Lower lobe of right lung (tissue), 2 donors: ENCODE measurements around the gene KYNU. TPM values are rescaled to one million over a fixed set of nuclear protein-coding genes. Genes with fewer than 3 reads are reported as not detected.

ENCODE experiments used
- ATAC-seq, 2 donors: fragments of 200-7000 bp; cut with Tn5 transposase; one replicate each; pipeline ENCODE4 v1.9.1; 2020 to 2022; ENCODE audit warnings: mild to moderate bottlenecking in 2 of 2, moderate library complexity in 2 of 2
- DNase-seq: peaks from one replicate; pipeline ENCODE4 v3.0.0-alpha.2; 2020
- H3K27ac ChIP-seq: fragments of 200-600 bp; one replicate; pipeline ENCODE4 v1.8.0; 2022
- H3K27me3 ChIP-seq: fragments of 200-600 bp; one replicate; pipeline ENCODE4 v1.8.0; 2022; ENCODE audit warnings: low read depth
- H3K36me3 ChIP-seq: fragments of 200-600 bp; one replicate; pipeline ENCODE4 v1.8.0; 2022; ENCODE audit warnings: mild to moderate bottlenecking
- H3K4me1 ChIP-seq: fragments of 200-600 bp; one replicate; pipeline ENCODE4 v1.8.0; 2022
- H3K4me3 ChIP-seq: fragments of 200-600 bp; one replicate; pipeline ENCODE4 v1.8.0; 2022; ENCODE audit warnings: mild to moderate bottlenecking
- H3K9me3 ChIP-seq: fragments of 200-600 bp; one replicate; pipeline ENCODE4 v1.8.0; 2022
- CTCF ChIP-seq: fragments of 200-600 bp; IDR thresholded peaks from one replicate; pipeline ENCODE4 v1.8.0; 2022; ENCODE audit warnings: antibody characterized with exemption, mild to moderate bottlenecking
- intact Hi-C: fragments of 100-400 bp; cut with DNase I; formaldehyde crosslinking; loops from one replicate; pipeline ENCODE4 v1.11.0; 2022
- total RNA-seq: library from RNA; stranded (reverse); fragmentation: NEBNext Ultra II Directional; extraction: Animal tissue kit (Norgen Biotek cat#: 25700); gene quantifications from one replicate; pipeline ENCODE4 v1.2.1, GENCODE V29; 2021
- donor health status: DM: no; HTN: yes; CAD: no; lungs with severe emphysema.

Gene KYNU
- total RNA-seq, 1 donor from 2014 or later: 30.6 TPM

DNA sequence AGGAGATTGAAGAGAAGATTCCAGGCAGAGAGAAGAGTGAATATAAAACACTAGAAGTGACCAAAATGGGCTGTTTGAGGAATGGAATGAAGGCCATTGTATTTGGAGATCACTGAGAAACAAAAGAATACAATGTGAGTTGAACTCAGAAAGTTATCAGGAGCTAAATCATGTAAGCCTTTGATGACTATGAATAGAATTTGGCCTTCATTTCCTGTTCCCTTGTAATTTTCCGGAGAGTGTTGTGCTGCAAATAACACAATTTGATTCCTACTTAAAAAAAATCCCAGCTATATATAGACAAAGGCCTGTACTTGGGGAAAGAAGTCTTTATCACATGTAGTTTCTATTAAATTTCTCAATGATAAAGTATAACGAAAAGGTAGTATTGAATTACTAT lies 33.7 kb upstream of the KYNU start:
- H3K27ac ChIP-seq: no peak overlapping the region
- no peaks in the 10 kb centered on the region for H3K36me3 ChIP-seq
- H3K4me1 ChIP-seq: no peaks in the 10 kb centered on the region
- intact Hi-C loops: no loop called here
- no peaks in the 10 kb centered on the region for H3K27me3 ChIP-seq
- no peaks in the 10 kb centered on the region for H3K9me3 ChIP-seq
- no peak overlapping the region for H3K4me3 ChIP-seq
- ATAC-seq: no peak
- DNase-seq: no peak
- TF ChIP-seq CTCF: no peak

GRCh38 chr2:142848023-142848606 lies 29.3 kb upstream of the KYNU start:
- no peaks in the 10 kb centered on the region for H3K4me1 ChIP-seq
- no peaks in the 10 kb centered on the region for H3K27me3 ChIP-seq
- no peaks in the 10 kb centered on the region for H3K36me3 ChIP-seq
- no peak overlapping the region for H3K27ac ChIP-seq
- intact Hi-C loops: no loop called here
- TF ChIP-seq CTCF: no peak
- H3K4me3 ChIP-seq: no peak overlapping the region
- H3K9me3 ChIP-seq: no peaks in the 10 kb centered on the region
- no peak for ATAC-seq
- DNase-seq: no peak

DNA sequence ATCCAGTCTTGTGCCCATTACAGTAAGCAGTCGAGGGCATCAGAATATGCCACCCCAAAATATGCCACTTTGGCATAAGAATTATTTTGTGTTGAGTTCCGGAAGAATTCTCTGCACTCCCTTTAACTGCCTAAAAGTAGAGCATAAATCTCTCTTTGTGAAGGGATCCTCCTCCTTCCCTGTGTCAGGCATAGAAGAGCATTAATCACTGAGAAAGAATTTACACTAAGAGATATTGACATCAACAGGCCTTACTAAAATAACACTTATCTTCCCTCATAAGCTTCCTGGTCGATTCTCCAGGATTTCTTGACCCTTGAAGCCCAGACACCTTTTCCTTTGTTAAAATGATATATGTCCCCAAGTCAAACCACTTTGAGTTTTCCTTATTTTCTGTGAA lies 27.6 kb upstream of the KYNU start:
- intact Hi-C loops: no loop called here
- Histone ChIP-seq H3K9me3 (no peaks in the 10 kb centered on the region), H3K36me3 (no peaks in the 10 kb centered on the region), H3K27me3 (no peaks in the 10 kb centered on the region), H3K4me1 (no peaks in the 10 kb centered on the region), H3K4me3 (no peak overlapping the region), H3K27ac (no peak overlapping the region)
- TF ChIP-seq CTCF: no peak
- ATAC-seq (no peak), DNase-seq (no peak)

DNA sequence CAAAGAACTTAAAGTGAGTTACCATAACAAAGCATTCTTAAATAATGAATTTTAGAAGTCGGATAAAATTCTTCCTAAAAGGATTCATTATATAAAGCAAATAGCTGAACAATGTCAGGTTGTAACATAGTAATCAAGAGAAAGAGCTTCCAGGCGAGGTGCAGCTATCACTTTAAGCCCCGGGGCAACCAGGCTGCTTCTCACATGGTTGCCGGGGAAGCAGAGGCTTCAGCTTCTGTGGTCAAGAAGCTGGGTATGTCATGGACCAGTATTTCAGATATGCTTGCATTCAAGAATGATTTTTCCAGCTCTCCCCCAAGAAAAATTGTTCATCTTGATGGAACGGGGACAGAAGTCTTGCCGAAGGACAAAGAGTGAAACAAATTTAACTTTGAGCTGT lies 23.6 kb upstream of the KYNU start:
- peaks cover 5% of the 10 kb centered on the region for H3K4me1 ChIP-seq
- DNase-seq (no peak), ATAC-seq (no peak)
- intact Hi-C loops: no loop called here
- TF ChIP-seq CTCF: no peak
- no peak overlapping the region for H3K27ac ChIP-seq
- no peaks in the 10 kb centered on the region for H3K36me3 ChIP-seq
- H3K9me3 ChIP-seq: no peaks in the 10 kb centered on the region
- H3K4me3 ChIP-seq: no peak overlapping the region
- H3K27me3 ChIP-seq: no peaks in the 10 kb centered on the region

GRCh38 chr2:142857256-142858164 lies 20.0 kb upstream of the KYNU start:
- TF ChIP-seq CTCF: no peak
- Histone ChIP-seq H3K4me1 (peaks cover 5% of the 10 kb centered on the region), H3K36me3 (no peaks in the 10 kb centered on the region), H3K27ac (no peak overlapping the region), H3K27me3 (no peaks in the 10 kb centered on the region), H3K4me3 (no peak overlapping the region), H3K9me3 (no peaks in the 10 kb centered on the region)
- ATAC-seq (no peak), DNase-seq (no peak)
- intact Hi-C loops: no loop called here
